ENCODE results near the gene MTMR12. TPM values are rescaled to one million over a fixed set of nuclear protein-coding genes. Genes with fewer than 3 reads are reported as not detected.

The MTMR12 gene
- total and polyA plus RNA-seq, 2 experiments from 2014 or later, result 5.5 to 13.4 TPM

GRCh38 chr5:32357658-32358057 lies 44.9 kb upstream of the MTMR12 start:
- H3K27me3 ChIP-seq (replicated peaks; ENCODE audit: insufficient read depth), result no peaks in the 10 kb centered on the region
- no peaks in the 10 kb centered on the region for H3K4me1 ChIP-seq (ENCODE audit: insufficient read depth)
- H2AFZ ChIP-seq, result no peak overlapping the region
- no peak overlapping the region for H3K4me2 ChIP-seq (ENCODE audit: unreplicated experiment)
- no peak overlapping the region for H3K4me3 ChIP-seq
- no peak for DNase-seq
- no peaks in the 10 kb centered on the region for H4K20me1 ChIP-seq (ENCODE audit: insufficient read depth)
- peaks cover 5% of the 10 kb centered on the region; the same call in 1 of the 2 replicates for H3K79me2 ChIP-seq (ENCODE audit: insufficient read depth)
- H3K27ac ChIP-seq, result no peak overlapping the region
- peaks cover 59% of the 10 kb centered on the region for H3K36me3 ChIP-seq (ENCODE audit: low read depth)
- in situ Hi-C loops (cut with MboI), result no loop called here
- no peak overlapping the region for H3K9ac ChIP-seq
- H3K9me2 ChIP-seq (ENCODE audit: insufficient read depth), result no peaks in the 10 kb centered on the region
- H3K9me3 ChIP-seq (ENCODE audit: low read depth), result no peaks in the 10 kb centered on the region
- TF ChIP-seq EZH2phosphoT487 (IDR thresholded peaks at IDR 0.05; ENCODE audit: insufficient read depth, low read depth) (no peak), EZH2 (IDR thresholded peaks at IDR 0.05; ENCODE audit: insufficient read depth, poor library complexity, severe bottlenecking) (no peak)
- H3F3A ChIP-seq (ENCODE audit: insufficient read depth), result peaks cover 12% of the 10 kb centered on the region; the same call in 1 of the 2 replicates

GRCh38 chr5:32355686-32356085 lies 42.9 kb upstream of the MTMR12 start:
- H3K4me3 ChIP-seq, result no peak overlapping the region
- DNase-seq, result no peak

DNA sequence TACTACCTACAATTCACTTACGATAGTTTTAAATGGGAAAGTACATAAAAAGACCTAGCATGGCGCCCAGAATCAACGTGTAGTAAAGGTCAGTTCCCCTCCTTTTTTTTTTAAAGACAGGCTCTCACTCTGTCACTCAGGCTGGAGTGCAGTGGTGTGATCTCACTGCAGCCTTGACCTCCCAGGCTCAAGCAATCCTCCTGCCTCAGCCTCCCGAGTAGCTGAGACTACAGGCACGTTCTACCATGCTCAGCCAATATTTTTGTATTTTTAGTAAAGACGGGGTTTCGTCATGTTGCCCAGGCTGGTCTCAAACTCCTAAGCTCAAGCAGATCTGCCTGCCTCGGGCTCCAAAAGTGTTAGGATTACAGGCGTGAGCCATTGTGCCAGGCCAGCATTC lies 40.7 kb upstream of the MTMR12 start:
- no peaks in the 10 kb centered on the region; the same call in 1 of the 2 replicates for H3K4me1 ChIP-seq (ENCODE audit: insufficient read depth)
- no peaks in the 10 kb centered on the region for H3K27me3 ChIP-seq (replicated peaks; ENCODE audit: insufficient read depth)
- H4K20me1 ChIP-seq (ENCODE audit: insufficient read depth), result no peaks in the 10 kb centered on the region
- peaks cover 5% of the 10 kb centered on the region; the same call in 1 of the 2 replicates for H3K79me2 ChIP-seq (ENCODE audit: insufficient read depth)
- no peak overlapping the region for H2AFZ ChIP-seq
- H3K9me3 ChIP-seq (ENCODE audit: low read depth), result no peaks in the 10 kb centered on the region
- DNase-seq, result no peak
- H3K9me2 ChIP-seq (ENCODE audit: insufficient read depth), result no peaks in the 10 kb centered on the region
- WGBS, 2 experiments (ENCODE audit: low coverage in 1 of 2, low lambda C conversion rate in 2 of 2, missing lambda C conversion rate in 2 of 2), result 98 to 99% methylated on average over 8 to 9 of the region's 9 CpGs
- TF ChIP-seq EZH2 (IDR thresholded peaks at IDR 0.05; ENCODE audit: insufficient read depth, poor library complexity, severe bottlenecking) (no peak), EZH2phosphoT487 (IDR thresholded peaks at IDR 0.05; ENCODE audit: insufficient read depth, low read depth) (no peak)
- no peak overlapping the region for H3K4me3 ChIP-seq
- peaks cover 20% of the 10 kb centered on the region; the same call in 1 of the 2 replicates for H3F3A ChIP-seq (ENCODE audit: insufficient read depth)
- in situ Hi-C loops (cut with MboI), result no loop called here
- H3K27ac ChIP-seq, result no peak overlapping the region
- H3K4me2 ChIP-seq (ENCODE audit: unreplicated experiment), result no peak overlapping the region
- no peak overlapping the region for H3K9ac ChIP-seq
- H3K36me3 ChIP-seq (ENCODE audit: low read depth), result peaks cover 40% of the 10 kb centered on the region

More at GRCh38 chr5:32355686-32356085, 42.9 kb upstream of the MTMR12 start:
- peaks cover 20% of the 10 kb centered on the region; the same call in 1 of the 2 replicates for H3F3A ChIP-seq (ENCODE audit: insufficient read depth)
- TF ChIP-seq EZH2 (IDR thresholded peaks at IDR 0.05; ENCODE audit: insufficient read depth, poor library complexity, severe bottlenecking) (no peak), EZH2phosphoT487 (IDR thresholded peaks at IDR 0.05; ENCODE audit: insufficient read depth, low read depth) (no peak)
- H2AFZ ChIP-seq, result no peak overlapping the region
- no peaks in the 10 kb centered on the region for H3K27me3 ChIP-seq (replicated peaks; ENCODE audit: insufficient read depth)
- no peak overlapping the region for H3K9ac ChIP-seq
- peaks cover 50% of the 10 kb centered on the region for H3K36me3 ChIP-seq (ENCODE audit: low read depth)
- no peaks in the 10 kb centered on the region for H4K20me1 ChIP-seq (ENCODE audit: insufficient read depth)
- WGBS, 2 experiments (ENCODE audit: low coverage in 1 of 2, low lambda C conversion rate in 2 of 2, missing lambda C conversion rate in 2 of 2), result 76 to 84% methylated on average over 4 of the region's 4 CpGs
- H3K9me2 ChIP-seq (ENCODE audit: insufficient read depth), result no peaks in the 10 kb centered on the region
- in situ Hi-C loops (cut with MboI), result no loop called here
- H3K79me2 ChIP-seq (ENCODE audit: insufficient read depth), result peaks cover 5% of the 10 kb centered on the region; the same call in 1 of the 2 replicates
- H3K27ac ChIP-seq, result no peak overlapping the region
- H3K4me2 ChIP-seq (ENCODE audit: unreplicated experiment), result no peak overlapping the region
- H3K9me3 ChIP-seq (ENCODE audit: low read depth), result no peaks in the 10 kb centered on the region
- no peaks in the 10 kb centered on the region; the same call in 1 of the 2 replicates for H3K4me1 ChIP-seq (ENCODE audit: insufficient read depth)

- Histone ChIP-seq H3K27ac (no peak overlapping the region), H3K4me2 (ENCODE audit: unreplicated experiment) (no peak overlapping the region), H3K9me2 (ENCODE audit: insufficient read depth) (no peaks in the 10 kb centered on the region), H3K27me3 (replicated peaks; ENCODE audit: insufficient read depth) (no peaks in the 10 kb centered on the region), H3K9me3 (ENCODE audit: low read depth) (no peaks in the 10 kb centered on the region), H3K9ac (no peak overlapping the region), H2AFZ (no peak overlapping the region), H4K20me1 (ENCODE audit: insufficient read depth) (no peaks in the 10 kb centered on the region), H3K4me3 (no peak overlapping the region), H3K79me2 (ENCODE audit: insufficient read depth) (peaks cover 1% of the 10 kb centered on the region; the same call in 1 of the 2 replicates), H3K4me1 (ENCODE audit: insufficient read depth) (no peaks in the 10 kb centered on the region; the same call in 1 of the 2 replicates), H3K36me3 (ENCODE audit: low read depth) (peaks cover 35% of the 10 kb centered on the region), H3F3A (ENCODE audit: insufficient read depth) (peaks cover 20% of the 10 kb centered on the region; the same call in 1 of the 2 replicates)
- TF ChIP-seq EZH2phosphoT487 (IDR thresholded peaks at IDR 0.05; ENCODE audit: insufficient read depth, low read depth) (no peak), EZH2 (IDR thresholded peaks at IDR 0.05; ENCODE audit: insufficient read depth, poor library complexity, severe bottlenecking) (no peak)
- WGBS, 2 experiments (ENCODE audit: low coverage in 1 of 2, low lambda C conversion rate in 2 of 2, missing lambda C conversion rate in 2 of 2), result 89 to 90% methylated on average over 8 of the region's 8 CpGs
- in situ Hi-C loops (cut with MboI), result no loop called here
- DNase-seq, result no peak
Measured at GRCh38 chr5:32352685-32353084, 39.9 kb upstream of the MTMR12 start.

Measured in GM23248 (cell line).